Upper lobe of left lung (tissue), 4 donors: ENCODE data around the gene IPO4.

Source experiments
- CTCF ChIP-seq, 6 experiments: fragments of 450-650 bp in 4 of 6; fragments of 200-600 bp in 2 of 6; sonication (generic) in 2 of 6; IDR thresholded peaks; one replicate each; pipeline ENCODE4 v1.5.1; 2016 to 2019; ENCODE audit warnings: antibody characterized with exemption in 6 of 6
- POLR2A ChIP-seq, 4 donors: fragments of 450-650 bp; IDR thresholded peaks; one replicate each; pipeline ENCODE4 v1.5.1; 2016 to 2017; ENCODE audit warnings: antibody characterized with exemption in 4 of 4, mild to moderate bottlenecking in 2 of 4
- POLR2AphosphoS5 ChIP-seq, 2 donors: sonication (generic); formaldehyde crosslinking; IDR thresholded peaks; one replicate each; pipeline ENCODE4 v1.5.1; 2017; ENCODE audit warnings: antibody characterized with exemption in 2 of 2

- TF ChIP-seq CTCF (IDR thresholded peaks at IDR 0.05), result no peak
- no peak for TF ChIP-seq POLR2AphosphoS5 (IDR thresholded peaks at IDR 0.05)
- no peak for TF ChIP-seq POLR2A (IDR thresholded peaks at IDR 0.05)
Observed at GRCh38 chr14:24224618-24225071, 36.0 kb upstream of the IPO4 start.
